ENCODE data around the gene ZDHHC14. TPM values are rescaled to one million over a fixed set of nuclear protein-coding genes. Genes with fewer than 3 reads are reported as not detected.

ZDHHC14 gene
- total and polyA plus RNA-seq, 7 donors = 2.5 to 14.6 (median 4.3) TPM

DNA sequence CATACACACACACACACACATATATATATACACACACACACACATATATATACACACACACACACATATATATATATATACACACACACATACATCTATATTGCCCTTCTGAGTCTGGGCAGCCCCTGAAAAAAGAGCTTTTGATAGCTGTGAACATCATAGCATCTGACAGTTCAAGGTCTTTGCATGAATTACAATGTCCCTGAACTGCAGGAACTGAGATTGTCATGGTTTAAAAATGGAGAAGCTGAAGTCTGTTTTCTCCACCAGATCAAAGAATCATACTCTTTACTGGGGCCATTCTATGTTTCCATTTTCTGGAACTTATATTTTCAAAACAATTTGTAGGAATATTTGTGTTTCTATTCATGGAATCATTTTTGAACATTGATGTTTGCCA, 189.8 kb downstream of the ZDHHC14 start:
- no peak overlapping the region for H3K4me3 ChIP-seq
- no peak for DNase-seq
- peaks cover 23% of the 10 kb centered on the region for H3K4me1 ChIP-seq
- no peak overlapping the region for H3K27ac ChIP-seq
- intact Hi-C loops (cut with DNase I) = no loop called here
- no peaks in the 10 kb centered on the region for H3K9me3 ChIP-seq
- H3K36me3 ChIP-seq (ENCODE audit: insufficient read depth in 1 of 2, low read depth in 1 of 2) = no peaks in the 10 kb centered on the region
- no peaks in the 10 kb centered on the region for H3K27me3 ChIP-seq (ENCODE audit: insufficient read depth in 3 of 3, low read length in 2 of 3)
- peak in 2 of 4 donors; percentile 39 to 52 for ATAC-seq
- TF ChIP-seq, protein P1, sequence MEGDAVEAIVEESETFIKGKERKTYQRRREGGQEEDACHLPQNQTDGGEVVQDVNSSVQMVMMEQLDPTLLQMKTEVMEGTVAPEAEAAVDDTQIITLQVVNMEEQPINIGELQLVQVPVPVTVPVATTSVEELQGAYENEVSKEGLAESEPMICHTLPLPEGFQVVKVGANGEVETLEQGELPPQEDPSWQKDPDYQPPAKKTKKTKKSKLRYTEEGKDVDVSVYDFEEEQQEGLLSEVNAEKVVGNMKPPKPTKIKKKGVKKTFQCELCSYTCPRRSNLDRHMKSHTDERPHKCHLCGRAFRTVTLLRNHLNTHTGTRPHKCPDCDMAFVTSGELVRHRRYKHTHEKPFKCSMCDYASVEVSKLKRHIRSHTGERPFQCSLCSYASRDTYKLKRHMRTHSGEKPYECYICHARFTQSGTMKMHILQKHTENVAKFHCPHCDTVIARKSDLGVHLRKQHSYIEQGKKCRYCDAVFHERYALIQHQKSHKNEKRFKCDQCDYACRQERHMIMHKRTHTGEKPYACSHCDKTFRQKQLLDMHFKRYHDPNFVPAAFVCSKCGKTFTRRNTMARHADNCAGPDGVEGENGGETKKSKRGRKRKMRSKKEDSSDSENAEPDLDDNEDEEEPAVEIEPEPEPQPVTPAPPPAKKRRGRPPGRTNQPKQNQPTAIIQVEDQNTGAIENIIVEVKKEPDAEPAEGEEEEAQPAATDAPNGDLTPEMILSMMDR (IDR thresholded peaks at IDR 0.05) = no peak

DNA sequence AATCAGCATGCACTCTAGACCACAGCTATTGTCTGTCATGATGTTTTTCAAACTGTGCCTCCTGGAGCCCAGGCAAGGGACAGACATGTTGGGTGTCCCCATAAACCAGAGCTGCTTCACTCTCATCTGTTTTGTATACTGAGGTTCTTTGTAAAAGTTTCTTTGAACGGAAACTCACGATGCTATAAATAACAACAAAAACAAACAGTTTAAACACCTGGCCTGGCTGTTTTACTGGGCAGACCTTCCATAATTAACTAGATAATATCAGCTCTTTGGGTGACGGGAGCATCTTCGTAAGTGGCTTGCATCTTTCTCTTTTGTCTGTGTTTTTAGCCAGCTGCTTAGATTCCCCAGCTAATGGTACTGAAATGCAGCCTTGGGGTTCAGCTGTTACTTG, 190.3 kb downstream of the ZDHHC14 start:
- Histone ChIP-seq H3K4me1 (peaks cover 23% of the 10 kb centered on the region), H3K27me3 (ENCODE audit: insufficient read depth in 3 of 3, low read length in 2 of 3) (no peaks in the 10 kb centered on the region), H3K9me3 (no peaks in the 10 kb centered on the region), H3K36me3 (ENCODE audit: insufficient read depth in 1 of 2, low read depth in 1 of 2) (no peaks in the 10 kb centered on the region), H3K27ac (no peak overlapping the region), H3K4me3 (no peak overlapping the region)
- intact Hi-C loops (cut with DNase I) = no loop called here
- 41 to 59% (median 44%) methylated on average over 4 of the region's 4 CpGs for WGBS, 3 donors
- DNase-seq = no peak
- TF ChIP-seq, protein P1 (IDR thresholded peaks at IDR 0.05) = no peak
- ATAC-seq = no peak

DNA sequence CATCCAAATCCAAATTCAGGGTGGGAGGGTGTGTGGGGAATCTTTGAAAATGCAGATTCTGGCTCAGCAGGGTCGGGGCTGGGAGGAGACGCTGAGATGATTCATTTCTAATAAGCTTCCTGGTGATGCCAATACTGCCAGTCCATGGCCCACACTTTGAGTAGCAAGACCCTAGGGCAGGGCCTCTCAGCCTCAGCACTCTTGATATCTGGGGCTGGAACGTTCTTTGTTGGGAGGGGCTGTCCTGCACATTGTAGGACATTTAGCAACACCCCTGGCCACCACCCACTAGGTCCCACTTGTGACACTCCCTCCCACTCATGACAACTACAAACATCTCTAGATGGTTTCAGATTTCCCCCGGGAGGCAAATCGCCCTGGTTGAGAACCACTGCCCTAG, 191.0 kb downstream of the ZDHHC14 start:
- Histone ChIP-seq H3K27ac (no peak overlapping the region), H3K4me1 (peaks cover 23% of the 10 kb centered on the region), H3K4me3 (no peak overlapping the region), H3K36me3 (ENCODE audit: insufficient read depth in 1 of 2, low read depth in 1 of 2) (no peaks in the 10 kb centered on the region), H3K9me3 (no peaks in the 10 kb centered on the region), H3K27me3 (ENCODE audit: insufficient read depth in 3 of 3, low read length in 2 of 3) (no peaks in the 10 kb centered on the region)
- intact Hi-C loops (cut with DNase I) = no loop called here
- ATAC-seq = peak; percentile 38 to 64 (median 54)
- TF ChIP-seq, protein P1 (IDR thresholded peaks at IDR 0.05) = no peak
- no peak for DNase-seq
- 50 to 88% (median 55%) methylated on average over 5 of the region's 5 CpGs for WGBS, 3 donors

DNA sequence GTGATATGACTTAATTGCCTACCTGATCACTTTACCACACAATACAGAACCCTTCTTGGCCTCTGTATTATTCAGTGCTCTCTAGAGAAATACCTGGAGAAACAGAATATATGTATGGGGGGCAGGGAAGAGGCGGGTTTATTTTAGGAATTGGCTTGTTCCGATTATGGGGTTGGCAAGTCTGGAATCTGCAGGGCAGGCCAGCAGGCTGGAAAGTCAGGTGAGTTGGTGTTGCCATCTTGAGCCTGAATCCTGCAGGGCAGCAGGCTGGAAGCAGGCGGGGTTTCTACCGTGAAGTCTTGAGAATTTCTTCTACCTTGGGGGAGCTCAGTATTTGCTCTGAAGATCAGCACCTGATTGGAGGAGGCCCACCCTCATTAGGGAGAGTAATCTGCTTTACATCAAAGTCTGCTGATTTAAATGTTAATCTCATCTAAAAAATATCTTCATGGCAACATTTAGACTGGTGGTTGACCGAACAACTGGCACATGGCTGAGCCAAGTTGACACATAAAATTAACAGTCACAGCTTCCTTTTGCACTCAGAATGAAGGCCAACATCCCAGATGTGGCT, 193.9 kb downstream of the ZDHHC14 start:
- no peaks in the 10 kb centered on the region for H3K36me3 ChIP-seq (ENCODE audit: insufficient read depth in 1 of 2, low read depth in 1 of 2)
- DNase-seq (no peak), ATAC-seq (peak; percentile 71 to 89 (median 82))
- peaks cover 23% of the 10 kb centered on the region for H3K4me1 ChIP-seq
- no peak overlapping the region for H3K4me3 ChIP-seq
- no peaks in the 10 kb centered on the region for H3K9me3 ChIP-seq
- 29 to 66% (median 47%) methylated on average over 5 of the region's 5 CpGs for WGBS, 3 donors
- no peaks in the 10 kb centered on the region for H3K27me3 ChIP-seq (ENCODE audit: insufficient read depth in 3 of 3, low read length in 2 of 3)
- peak overlapping the region; percentile 19 for H3K27ac ChIP-seq
- intact Hi-C loops (cut with DNase I) = no loop called here
- TF ChIP-seq, protein P1 (IDR thresholded peaks at IDR 0.05) = peak; percentile 18
